Measurements from ENCODE around the gene GAP43. TPM values are rescaled to one million over a fixed set of nuclear protein-coding genes. Genes with fewer than 3 reads are reported as not detected.

Gene GAP43
- total RNA-seq, 4 donors from 2014 or later: 0.51 TPM; not detected in 3

- TF ChIP-seq CTCF (IDR thresholded peaks at IDR 0.05; ENCODE audit: low read depth): no peak
These were observed 71.8 kb downstream of the GAP43 start for GRCh38 chr3:115695090-115695489.

DNA sequence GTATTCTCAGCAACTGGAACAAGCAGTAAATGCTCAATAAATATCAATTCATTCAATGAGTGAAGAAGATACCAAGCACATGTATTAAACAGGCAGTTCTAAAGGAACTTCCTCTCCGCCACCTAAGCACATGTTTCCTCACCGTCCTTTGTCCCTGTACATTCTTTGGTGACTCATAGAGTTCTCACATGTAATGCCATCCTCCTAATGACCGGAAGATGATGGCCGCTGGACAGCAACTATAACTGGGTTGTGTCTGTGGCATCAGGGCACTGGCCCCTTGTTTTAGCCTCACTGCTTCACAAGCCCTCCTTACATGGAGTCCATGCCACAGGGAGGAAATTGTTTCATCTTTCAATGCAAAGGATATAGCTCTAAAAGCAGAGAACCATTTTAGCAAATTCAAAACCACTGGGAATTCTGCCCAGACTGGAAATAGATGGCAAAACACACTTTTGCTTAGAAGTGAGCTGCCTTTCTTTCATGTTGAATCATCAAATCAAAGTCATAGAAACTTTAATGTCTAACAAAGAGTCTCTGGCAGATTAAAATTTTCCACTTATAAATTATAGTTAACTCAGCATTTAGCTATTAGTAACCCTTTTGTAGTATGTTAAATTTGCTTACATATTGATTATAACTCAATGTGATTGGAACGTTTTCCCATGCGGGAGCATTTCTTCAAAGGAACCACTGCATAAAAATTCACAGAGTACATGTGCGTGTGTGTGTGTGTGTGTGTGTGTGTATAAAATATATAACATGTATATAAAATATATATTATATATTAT, 74.1 kb downstream of the GAP43 start:
- no peak for TF ChIP-seq CTCF (IDR thresholded peaks at IDR 0.05; ENCODE audit: low read depth)

- TF ChIP-seq CTCF (IDR thresholded peaks at IDR 0.05; ENCODE audit: low read depth): no peak
These were observed 75.7 kb downstream of the GAP43 start for GRCh38 chr3:115698851-115699591.

DNA sequence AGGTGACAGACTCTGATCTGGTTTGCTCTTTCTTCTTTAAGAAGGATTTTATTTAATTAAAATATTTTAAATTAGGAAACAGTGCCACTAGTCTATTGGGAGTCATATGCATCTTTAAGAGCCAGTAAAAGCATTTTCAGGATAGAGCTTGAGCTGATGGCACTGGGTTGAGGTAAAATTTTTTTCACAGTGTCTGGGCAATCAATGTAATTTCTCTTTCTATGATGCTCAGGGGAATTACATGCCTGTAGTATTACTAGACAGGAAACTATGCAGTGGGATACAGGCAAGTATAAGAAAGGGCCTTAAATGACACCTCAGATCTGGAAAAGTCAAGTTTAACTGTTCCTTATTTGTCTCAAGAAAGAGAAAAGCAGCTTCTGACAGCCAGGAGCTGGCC, 76.4 kb downstream of the GAP43 start:
- no peak for TF ChIP-seq CTCF (IDR thresholded peaks at IDR 0.05; ENCODE audit: low read depth)

- TF ChIP-seq CTCF (IDR thresholded peaks at IDR 0.05; ENCODE audit: low read depth): no peak
These were observed 79.3 kb downstream of the GAP43 start for GRCh38 chr3:115702598-115702997.

- no peak for TF ChIP-seq CTCF (IDR thresholded peaks at IDR 0.05; ENCODE audit: low read depth)
These were observed 81.5 kb downstream of the GAP43 start for GRCh38 chr3:115704661-115705338.

- no peak for TF ChIP-seq CTCF (IDR thresholded peaks at IDR 0.05; ENCODE audit: low read depth)
These were observed 83.1 kb downstream of the GAP43 start for GRCh38 chr3:115706311-115706829.

Data from subcutaneous adipose tissue (tissue), 4 donors.